ENCODE results near the gene METTL23.

- TF ChIP-seq EZH2 (optimal IDR thresholded peaks at IDR 0.05; ENCODE audit: low read depth, low read length) (no peak), EZH2phosphoT487 (IDR thresholded peaks at IDR 0.05; ENCODE audit: low read length) (no peak)
- TF ChIP-seq, protein P1, sequence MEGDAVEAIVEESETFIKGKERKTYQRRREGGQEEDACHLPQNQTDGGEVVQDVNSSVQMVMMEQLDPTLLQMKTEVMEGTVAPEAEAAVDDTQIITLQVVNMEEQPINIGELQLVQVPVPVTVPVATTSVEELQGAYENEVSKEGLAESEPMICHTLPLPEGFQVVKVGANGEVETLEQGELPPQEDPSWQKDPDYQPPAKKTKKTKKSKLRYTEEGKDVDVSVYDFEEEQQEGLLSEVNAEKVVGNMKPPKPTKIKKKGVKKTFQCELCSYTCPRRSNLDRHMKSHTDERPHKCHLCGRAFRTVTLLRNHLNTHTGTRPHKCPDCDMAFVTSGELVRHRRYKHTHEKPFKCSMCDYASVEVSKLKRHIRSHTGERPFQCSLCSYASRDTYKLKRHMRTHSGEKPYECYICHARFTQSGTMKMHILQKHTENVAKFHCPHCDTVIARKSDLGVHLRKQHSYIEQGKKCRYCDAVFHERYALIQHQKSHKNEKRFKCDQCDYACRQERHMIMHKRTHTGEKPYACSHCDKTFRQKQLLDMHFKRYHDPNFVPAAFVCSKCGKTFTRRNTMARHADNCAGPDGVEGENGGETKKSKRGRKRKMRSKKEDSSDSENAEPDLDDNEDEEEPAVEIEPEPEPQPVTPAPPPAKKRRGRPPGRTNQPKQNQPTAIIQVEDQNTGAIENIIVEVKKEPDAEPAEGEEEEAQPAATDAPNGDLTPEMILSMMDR (IDR thresholded peaks at IDR 0.05; ENCODE audit: low read length) = no peak
Measured at GRCh38 chr17:76715496-76715830, 11.2 kb upstream of the METTL23 start.

All from MM.1S (cell line).